Body of pancreas (tissue), 4 donors: ENCODE results near the gene CCNH. TPM values are rescaled to one million over a fixed set of nuclear protein-coding genes. Genes with fewer than 3 reads are reported as not detected.

Experiments used
- ATAC-seq: fragments of 150-250 bp; one replicate; pipeline ENCODE4 v1.9.1; 2016
- DNase-seq, 4 donors: peaks; one replicate each; pipeline ENCODE4 v3.0.0-alpha.2; 2019
- H3K27ac ChIP-seq, 4 donors: fragments of 200-600 bp; sonication (generic); 1 replicate in 3 of 4; 2 replicates in 1 of 4; pipeline versions ENCODE4 v1.5.1 to v1.6.1; 2016 to 2019; ENCODE audit warnings: mild to moderate bottlenecking in 1 of 4, mixed read lengths in 1 of 4, moderate library complexity in 1 of 4
- H3K27me3 ChIP-seq, 2 donors: fragments of 200-600 bp; sonication (generic); one replicate each; pipeline ENCODE4 v1.6.0; 2016; ENCODE audit warnings: mild to moderate bottlenecking in 1 of 2
- H3K36me3 ChIP-seq, 2 donors: fragments of 200-600 bp; sonication (generic); replicated peaks in 1 of 2; 2 replicates each; pipeline ENCODE4 v1.5.1; 2016; ENCODE audit warnings: low read depth in 2 of 2; ENCODE audit not compliant: insufficient read depth in 1 of 2
- H3K4me1 ChIP-seq: fragments of 200-600 bp; sonication (generic); one replicate; pipeline ENCODE4 v1.6.0; 2016
- H3K4me3 ChIP-seq, 2 donors: fragments of 200-600 bp; sonication (generic); 1 replicate in 1 of 2; 2 replicates in 1 of 2; pipeline ENCODE4 v1.5.1; 2016 to 2019
- H3K9me3 ChIP-seq, 3 donors: fragments of 200-600 bp; sonication (generic); 1 replicate in 2 of 3; 2 replicates in 1 of 3; pipeline ENCODE4 v1.5.1; 2016
- POLR2A ChIP-seq, 3 donors: fragments of 450-650 bp; IDR thresholded peaks; one replicate each; pipeline ENCODE4 v1.6.1; 2016; ENCODE audit warnings: antibody characterized with exemption in 3 of 3, mild to moderate bottlenecking in 2 of 3
- WGBS, 2 donors: methylation state at CpG; one replicate each; pipeline ENCODE4 v1.1.5; 2017; 5-methylcytosine and 5-hydroxymethylcytosine counted together
- intact Hi-C: fragments of 100-400 bp; cut with DNase I; formaldehyde crosslinking; loops from one replicate; pipeline ENCODE4 v1.15.1; 2023
- total RNA-seq, 2 donors: library from RNA; depleted of rRNA; stranded (reverse); fragments of >200 nt; gene quantifications; one replicate each; pipeline ENCODE4 v1.1.0, GENCODE V29; 2016
- TF ChIP-seq, protein P1 (sequence below), 7 experiments: fragments of 450-650 bp in 4 of 7; fragments of 200-600 bp in 3 of 7; sonication (generic) in 3 of 7; IDR thresholded peaks; one replicate each; pipeline ENCODE4 v1.5.1; 2016 to 2019; ENCODE audit warnings: antibody characterized with exemption in 7 of 7

Gene CCNH
- 100 to 1,000 TPM; 107 to 152 TPM for total RNA-seq

DNA sequence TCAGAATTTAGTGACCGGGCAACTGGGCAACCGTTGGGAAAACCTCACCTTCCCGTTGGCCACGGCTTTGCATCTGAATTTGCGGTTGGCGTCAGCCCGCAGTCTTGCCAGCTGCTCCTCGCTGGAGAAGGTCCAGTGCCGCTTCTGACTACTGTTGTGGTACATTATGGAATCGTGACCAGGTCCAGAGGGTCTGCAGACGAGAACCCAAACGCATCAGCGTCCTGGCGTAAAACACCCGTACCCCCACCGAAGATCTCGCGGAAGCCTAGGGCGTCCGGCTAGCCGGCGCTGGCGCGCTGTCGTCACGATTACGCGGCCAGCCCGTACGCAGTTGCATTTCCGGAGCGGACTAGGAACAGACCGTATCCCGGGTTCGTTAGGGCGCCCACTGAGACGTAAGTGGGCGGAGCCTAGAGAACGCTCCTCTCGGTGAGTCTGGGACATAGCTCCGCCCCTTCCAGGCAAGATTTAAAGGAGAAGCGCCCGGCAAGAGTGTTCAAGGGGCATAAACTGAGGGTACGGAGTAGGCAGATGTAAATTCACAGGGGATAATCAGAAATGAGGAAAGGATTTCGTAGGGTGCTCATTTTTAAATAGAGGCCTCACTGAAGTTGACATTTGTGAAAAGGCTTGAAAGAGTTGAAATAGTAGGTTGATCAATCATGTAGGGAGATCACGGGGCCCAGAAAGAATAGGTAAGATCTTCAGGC, at the start of gene CCNH:
TSS of gene CCNH (minus strand) at position 301 of the 713 bp plus-strand sequence. CDS start at position 165, 136 bp downstream.
- no peaks in the 10 kb centered on the region for H3K27me3 ChIP-seq
- TF ChIP-seq, protein P1, sequence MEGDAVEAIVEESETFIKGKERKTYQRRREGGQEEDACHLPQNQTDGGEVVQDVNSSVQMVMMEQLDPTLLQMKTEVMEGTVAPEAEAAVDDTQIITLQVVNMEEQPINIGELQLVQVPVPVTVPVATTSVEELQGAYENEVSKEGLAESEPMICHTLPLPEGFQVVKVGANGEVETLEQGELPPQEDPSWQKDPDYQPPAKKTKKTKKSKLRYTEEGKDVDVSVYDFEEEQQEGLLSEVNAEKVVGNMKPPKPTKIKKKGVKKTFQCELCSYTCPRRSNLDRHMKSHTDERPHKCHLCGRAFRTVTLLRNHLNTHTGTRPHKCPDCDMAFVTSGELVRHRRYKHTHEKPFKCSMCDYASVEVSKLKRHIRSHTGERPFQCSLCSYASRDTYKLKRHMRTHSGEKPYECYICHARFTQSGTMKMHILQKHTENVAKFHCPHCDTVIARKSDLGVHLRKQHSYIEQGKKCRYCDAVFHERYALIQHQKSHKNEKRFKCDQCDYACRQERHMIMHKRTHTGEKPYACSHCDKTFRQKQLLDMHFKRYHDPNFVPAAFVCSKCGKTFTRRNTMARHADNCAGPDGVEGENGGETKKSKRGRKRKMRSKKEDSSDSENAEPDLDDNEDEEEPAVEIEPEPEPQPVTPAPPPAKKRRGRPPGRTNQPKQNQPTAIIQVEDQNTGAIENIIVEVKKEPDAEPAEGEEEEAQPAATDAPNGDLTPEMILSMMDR (IDR thresholded peaks at IDR 0.05) = peak in 2 of 7 experiments; percentile 8 to 16
- peak; percentile 87 to 96 (median 95) for TF ChIP-seq POLR2A (IDR thresholded peaks at IDR 0.05)
- H3K4me1 ChIP-seq = peaks cover 18% of the 10 kb centered on the region
- WGBS, 2 donors = 0% methylated on average over 14 to 46 of the region's 46 CpGs
- H3K9me3 ChIP-seq = no peaks in the 10 kb centered on the region
- intact Hi-C loops = no loop called here
- H3K27ac ChIP-seq = peak within 1 kb of the TSS; percentile 94 to 98 (median 94)
- DNase-seq = peak; percentile 98 to 99 (median 99)
- peaks cover 0 to 3% of the 10 kb centered on the region in 2 donors for H3K36me3 ChIP-seq
- H3K4me3 ChIP-seq = peak within 1 kb of the TSS; percentile 30 to 91
- peak; percentile 99 for ATAC-seq

DNA sequence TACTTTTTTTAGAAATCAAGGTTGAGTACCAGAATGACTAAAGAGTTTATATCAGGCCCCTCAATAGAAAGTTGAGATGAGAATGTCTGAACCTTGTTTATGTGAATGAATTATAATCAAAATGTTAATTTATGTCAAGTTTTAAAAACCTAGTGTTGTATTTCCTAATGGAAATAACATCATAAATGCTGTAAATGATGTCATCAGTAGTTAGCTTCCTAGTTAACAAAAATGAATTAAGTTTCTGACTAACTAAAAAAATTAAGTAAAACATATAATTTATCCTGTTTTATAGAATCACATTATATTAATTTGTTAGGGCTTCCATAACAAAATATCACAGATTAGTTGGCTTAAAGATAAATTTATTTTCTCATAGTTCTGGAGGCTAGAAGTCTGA, 45.0 kb upstream of the CCNH start:
- ATAC-seq = no peak
- intact Hi-C loops = no loop called here
- no peak overlapping the region for H3K27ac ChIP-seq
- TF ChIP-seq POLR2A (IDR thresholded peaks at IDR 0.05) = no peak
- H3K36me3 ChIP-seq = no peaks in the 10 kb centered on the region
- no peak for DNase-seq
- no peaks in the 10 kb centered on the region for H3K4me1 ChIP-seq
- H3K9me3 ChIP-seq = no peaks in the 10 kb centered on the region
- H3K27me3 ChIP-seq = no peaks in the 10 kb centered on the region
- H3K4me3 ChIP-seq = no peak overlapping the region

DNA sequence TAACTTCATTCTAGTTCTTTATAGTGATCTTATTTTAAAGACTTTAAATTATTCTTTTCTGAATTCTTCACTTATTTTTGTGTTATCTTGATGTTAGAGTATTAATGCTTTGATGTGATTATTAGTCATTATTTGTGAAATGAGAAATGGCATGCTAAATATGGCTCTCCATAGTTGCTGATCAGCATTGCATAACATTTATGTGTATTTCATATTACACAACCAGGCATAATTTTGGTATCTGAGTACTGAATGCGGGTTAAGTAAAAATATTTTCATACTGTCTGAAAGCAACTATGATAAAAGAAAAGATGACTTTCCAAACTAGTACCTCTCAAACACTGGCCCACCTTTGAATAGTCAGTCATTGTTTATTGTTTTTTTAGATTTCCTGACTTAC, 41.1 kb upstream of the CCNH start:
- Histone ChIP-seq H3K9me3 (no peaks in the 10 kb centered on the region), H3K27me3 (no peaks in the 10 kb centered on the region), H3K27ac (no peak overlapping the region), H3K4me3 (no peak overlapping the region), H3K36me3 (no peaks in the 10 kb centered on the region), H3K4me1 (no peaks in the 10 kb centered on the region)
- WGBS, 2 donors = 79 to 81% methylated on average over 1 of the region's 1 CpG
- TF ChIP-seq, protein P1 (IDR thresholded peaks at IDR 0.05) = no peak
- no peak for TF ChIP-seq POLR2A (IDR thresholded peaks at IDR 0.05)
- ATAC-seq (no peak), DNase-seq (no peak)
- intact Hi-C loops = no loop called here

DNA sequence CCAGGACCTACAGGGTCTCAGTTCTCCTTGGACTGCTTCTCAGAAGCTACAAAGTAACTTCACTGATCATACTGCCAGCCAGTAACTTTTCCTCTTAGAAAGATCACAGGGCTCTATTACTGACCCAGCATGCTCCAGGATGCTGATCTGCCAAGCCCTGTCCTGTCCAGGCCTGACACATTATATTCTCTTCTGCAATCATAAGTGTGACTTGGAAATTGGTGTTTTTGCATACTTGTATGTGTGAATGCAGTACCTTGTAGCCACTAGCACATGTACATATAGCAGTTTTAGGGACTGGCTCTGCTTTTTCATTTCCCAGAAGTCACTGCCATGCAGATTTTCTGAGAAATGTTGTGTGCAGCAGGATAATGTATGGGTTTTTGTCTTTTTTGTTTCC, 40.1 kb upstream of the CCNH start:
- H3K27me3 ChIP-seq = no peaks in the 10 kb centered on the region
- TF ChIP-seq, protein P1 (IDR thresholded peaks at IDR 0.05) = no peak
- TF ChIP-seq POLR2A (IDR thresholded peaks at IDR 0.05) = no peak
- no peak for ATAC-seq
- no peak overlapping the region for H3K27ac ChIP-seq
- intact Hi-C loops = no loop called here
- no peaks in the 10 kb centered on the region for H3K36me3 ChIP-seq
- H3K4me3 ChIP-seq = no peak overlapping the region
- no peak for DNase-seq
- no peaks in the 10 kb centered on the region for H3K9me3 ChIP-seq
- H3K4me1 ChIP-seq = no peaks in the 10 kb centered on the region

DNA sequence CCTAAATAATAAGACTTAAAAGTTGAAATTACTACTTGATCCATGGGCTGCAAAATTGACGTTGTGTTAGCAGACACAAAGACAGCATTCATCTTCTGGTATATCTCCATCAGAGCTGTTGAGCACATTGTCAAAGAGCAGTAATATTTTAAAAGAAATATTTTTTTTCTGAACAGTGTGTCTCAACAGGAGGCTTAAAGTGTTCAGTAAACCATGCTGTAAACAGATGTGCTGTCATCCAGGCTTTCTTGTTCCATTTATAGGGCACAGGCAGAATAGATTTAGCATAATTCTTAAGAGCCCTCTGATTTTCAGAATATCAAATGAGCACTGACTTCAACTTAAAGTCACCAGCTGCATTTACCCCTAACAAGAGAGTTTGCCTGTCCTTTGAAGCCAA, 29.7 kb upstream of the CCNH start:
- DNase-seq = no peak
- no peaks in the 10 kb centered on the region for H3K4me1 ChIP-seq
- TF ChIP-seq POLR2A (IDR thresholded peaks at IDR 0.05) = no peak
- ATAC-seq = no peak
- H3K27me3 ChIP-seq = no peaks in the 10 kb centered on the region
- H3K27ac ChIP-seq = no peak overlapping the region
- no peaks in the 10 kb centered on the region for H3K36me3 ChIP-seq
- intact Hi-C loops = no loop called here
- no peaks in the 10 kb centered on the region for H3K9me3 ChIP-seq
- no peak overlapping the region for H3K4me3 ChIP-seq
- WGBS, 2 donors = 70 to 78% methylated on average over 1 of the region's 1 CpG

DNA sequence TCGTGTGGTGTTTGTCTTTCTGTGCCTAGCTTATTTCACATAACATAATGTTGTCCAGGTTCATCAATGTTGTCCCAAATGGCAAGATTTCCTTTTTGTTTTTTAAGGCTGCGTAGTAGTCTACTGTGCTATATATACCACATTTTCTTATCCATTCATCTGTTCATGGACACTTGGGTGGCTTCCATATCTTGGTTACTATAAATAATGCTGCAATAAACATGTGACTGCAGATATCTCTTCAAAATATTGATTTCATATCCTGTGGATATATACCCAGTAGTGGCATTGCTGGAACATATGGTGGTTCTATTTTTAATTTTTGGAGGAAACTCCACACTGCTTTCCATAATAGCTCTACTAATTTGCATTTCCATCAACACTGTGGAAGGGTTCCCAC, 25.5 kb upstream of the CCNH start:
- no peak for DNase-seq
- Histone ChIP-seq H3K9me3 (no peaks in the 10 kb centered on the region), H3K36me3 (no peaks in the 10 kb centered on the region), H3K27me3 (no peaks in the 10 kb centered on the region), H3K4me1 (no peaks in the 10 kb centered on the region), H3K27ac (no peak overlapping the region), H3K4me3 (no peak overlapping the region)
- intact Hi-C loops = no loop called here
- 70 to 77% methylated on average over 2 of the region's 2 CpGs for WGBS, 2 donors
- ATAC-seq = no peak
- TF ChIP-seq POLR2A (IDR thresholded peaks at IDR 0.05) = no peak
- TF ChIP-seq, protein P1 (IDR thresholded peaks at IDR 0.05) = no peak
